ENCODE measurements around the gene FCER1G. TPM values are rescaled to one million over a fixed set of nuclear protein-coding genes. Genes with fewer than 3 reads are reported as not detected.
"Not testable (repeated sequence)": the region's sequence is repeated elsewhere in the genome, so short reads cannot be mapped to it uniquely, and the experiment has no call there.

FCER1G gene
- total and polyA plus RNA-seq, 7 donors, result 3.3 to 23.5 (median 10.0) TPM

DNA sequence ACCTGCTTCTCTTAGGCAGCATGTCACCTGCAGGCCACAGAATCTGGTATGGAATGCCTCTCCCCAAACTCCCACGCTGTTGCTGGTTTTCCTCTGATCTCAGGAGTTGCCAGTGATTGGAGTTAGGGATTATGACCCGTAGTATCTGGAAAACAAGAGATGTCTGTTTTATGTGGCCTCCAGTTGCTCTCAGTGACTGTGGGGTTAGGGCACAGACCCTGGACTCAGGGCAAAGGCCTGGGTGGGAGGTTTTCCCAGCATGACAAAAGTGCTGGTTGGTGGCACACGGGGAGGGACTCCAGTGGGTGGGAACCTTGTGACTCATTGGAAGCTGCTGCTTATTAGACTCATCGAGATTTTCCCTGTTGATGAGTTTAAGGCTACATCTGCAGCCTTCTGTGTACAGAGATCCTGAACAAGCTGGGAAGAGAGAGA lies 23.0 kb downstream of the FCER1G start, which contains the start of gene NR1I3:
Gene NR1I3, minus strand, starts transcription at position 165 of the 435 bp plus-strand sequence. CDS start 1,638 bp downstream, outside the sequence.
- H3K4me1 ChIP-seq, result no peaks in the 10 kb centered on the region
- ATAC-seq (no peak), DNase-seq (no peak)
- no peak within 1 kb of the TSS for H3K4me3 ChIP-seq
- no peak within 1 kb of the TSS for H3K27ac ChIP-seq
- H3K36me3 ChIP-seq (ENCODE audit: insufficient read depth in 1 of 2, low read depth in 1 of 2), result no peaks in the 10 kb centered on the region
- H3K9me3 ChIP-seq, result no peaks in the 10 kb centered on the region
- WGBS, 3 donors, result 48 to 54% (median 52%) methylated on average over 4 of the region's 4 CpGs
- TF ChIP-seq, protein P1, sequence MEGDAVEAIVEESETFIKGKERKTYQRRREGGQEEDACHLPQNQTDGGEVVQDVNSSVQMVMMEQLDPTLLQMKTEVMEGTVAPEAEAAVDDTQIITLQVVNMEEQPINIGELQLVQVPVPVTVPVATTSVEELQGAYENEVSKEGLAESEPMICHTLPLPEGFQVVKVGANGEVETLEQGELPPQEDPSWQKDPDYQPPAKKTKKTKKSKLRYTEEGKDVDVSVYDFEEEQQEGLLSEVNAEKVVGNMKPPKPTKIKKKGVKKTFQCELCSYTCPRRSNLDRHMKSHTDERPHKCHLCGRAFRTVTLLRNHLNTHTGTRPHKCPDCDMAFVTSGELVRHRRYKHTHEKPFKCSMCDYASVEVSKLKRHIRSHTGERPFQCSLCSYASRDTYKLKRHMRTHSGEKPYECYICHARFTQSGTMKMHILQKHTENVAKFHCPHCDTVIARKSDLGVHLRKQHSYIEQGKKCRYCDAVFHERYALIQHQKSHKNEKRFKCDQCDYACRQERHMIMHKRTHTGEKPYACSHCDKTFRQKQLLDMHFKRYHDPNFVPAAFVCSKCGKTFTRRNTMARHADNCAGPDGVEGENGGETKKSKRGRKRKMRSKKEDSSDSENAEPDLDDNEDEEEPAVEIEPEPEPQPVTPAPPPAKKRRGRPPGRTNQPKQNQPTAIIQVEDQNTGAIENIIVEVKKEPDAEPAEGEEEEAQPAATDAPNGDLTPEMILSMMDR (IDR thresholded peaks at IDR 0.05), result no peak
- peaks cover 0 to 3% (median 0%) of the 10 kb centered on the region in 3 donors for H3K27me3 ChIP-seq (ENCODE audit: insufficient read depth in 3 of 3, low read length in 2 of 3)
- intact Hi-C loops (cut with DNase I), result no loop called here

DNA sequence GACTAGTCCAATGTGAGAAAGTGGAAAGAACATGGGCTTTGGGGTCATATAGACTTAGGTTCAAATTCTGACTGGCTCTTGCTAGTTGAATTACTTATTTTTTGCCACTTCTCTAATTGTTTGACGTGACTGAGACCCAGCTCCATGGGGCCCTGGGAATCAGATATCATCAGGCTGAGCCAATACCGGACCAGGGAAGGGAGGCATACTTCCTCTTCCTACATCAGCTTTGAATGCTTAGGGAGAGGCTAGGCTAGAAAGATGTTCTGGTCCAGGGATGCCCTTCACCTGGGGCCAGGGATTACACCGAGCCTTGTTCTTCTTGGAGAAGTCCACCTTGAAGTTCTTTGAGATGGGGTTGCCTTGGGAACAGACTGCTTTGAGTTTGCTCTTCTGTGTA lies 26.6 kb downstream of the FCER1G start:
- H3K4me3 ChIP-seq, result no peak overlapping the region
- no peaks in the 10 kb centered on the region for H3K36me3 ChIP-seq (ENCODE audit: insufficient read depth in 1 of 2, low read depth in 1 of 2)
- TF ChIP-seq, protein P1 (IDR thresholded peaks at IDR 0.05), result no peak
- ATAC-seq (no peak), DNase-seq (no peak)
- no peak overlapping the region for H3K27ac ChIP-seq
- 59 to 67% (median 63%) methylated on average over 3 of the region's 3 CpGs for WGBS, 3 donors
- H3K4me1 ChIP-seq, result no peaks in the 10 kb centered on the region
- no peaks in the 10 kb centered on the region for H3K9me3 ChIP-seq
- intact Hi-C loops (cut with DNase I), result no loop called here
- peaks cover 0 to 3% (median 0%) of the 10 kb centered on the region in 3 donors for H3K27me3 ChIP-seq (ENCODE audit: insufficient read depth in 3 of 3, low read length in 2 of 3)

DNA sequence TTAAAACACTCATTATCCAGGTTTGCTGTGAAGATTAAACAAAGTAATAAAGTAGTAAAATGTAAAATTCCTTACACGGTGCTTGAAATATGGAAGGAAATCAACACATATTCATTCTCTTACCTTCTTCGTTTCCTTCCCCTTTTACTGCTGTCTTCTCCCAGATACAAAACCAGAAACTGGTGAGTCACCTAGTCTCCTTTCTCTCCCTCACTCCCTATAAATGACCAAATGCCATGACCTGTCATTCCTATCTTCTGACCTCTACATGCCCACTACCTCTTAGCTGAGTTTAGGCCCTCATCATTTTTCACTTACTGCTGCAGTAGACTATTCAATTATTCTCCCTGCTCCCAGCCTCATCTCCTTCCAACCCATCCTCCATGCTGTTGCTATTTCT lies 27.2 kb downstream of the FCER1G start:
- TF ChIP-seq, protein P1 (IDR thresholded peaks at IDR 0.05), result no peak
- 82 to 86% (median 83%) methylated on average over 2 of the region's 2 CpGs for WGBS, 3 donors
- ATAC-seq, result no peak
- intact Hi-C loops (cut with DNase I), result no loop called here
- H3K27me3 ChIP-seq (ENCODE audit: insufficient read depth in 3 of 3, low read length in 2 of 3), result peaks cover 0 to 3% (median 0%) of the 10 kb centered on the region in 3 donors
- H3K4me3 ChIP-seq, result no peak overlapping the region
- H3K36me3 ChIP-seq (ENCODE audit: insufficient read depth in 1 of 2, low read depth in 1 of 2), result no peaks in the 10 kb centered on the region
- no peaks in the 10 kb centered on the region for H3K9me3 ChIP-seq
- H3K27ac ChIP-seq, result no peak overlapping the region
- no peaks in the 10 kb centered on the region for H3K4me1 ChIP-seq
- no peak for DNase-seq

DNA sequence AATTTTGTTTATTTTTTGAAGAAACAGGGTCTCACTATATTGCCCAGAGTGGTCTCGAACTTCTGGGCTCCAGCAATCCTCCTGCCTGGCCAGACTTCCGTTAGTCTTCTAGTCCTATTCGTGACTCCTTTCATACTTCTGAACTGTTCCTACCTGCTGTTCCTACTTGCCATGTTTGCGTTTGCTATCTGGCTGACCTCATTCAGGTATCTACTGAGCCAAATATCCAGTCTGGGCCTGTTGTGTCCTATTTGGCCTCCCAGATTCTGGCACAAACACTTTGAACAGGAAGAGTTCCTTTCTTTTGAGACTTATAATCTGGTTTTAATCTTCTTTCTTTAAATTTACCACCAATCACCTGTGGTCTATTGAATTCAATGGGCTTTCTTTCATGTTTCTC lies 29.8 kb downstream of the FCER1G start:
- intact Hi-C loops (cut with DNase I), result no loop called here
- no peak overlapping the region for H3K27ac ChIP-seq
- no peaks in the 10 kb centered on the region for H3K36me3 ChIP-seq (ENCODE audit: insufficient read depth in 1 of 2, low read depth in 1 of 2)
- no peak for DNase-seq
- no peak overlapping the region for H3K4me3 ChIP-seq
- no peaks in the 10 kb centered on the region for H3K4me1 ChIP-seq
- TF ChIP-seq, protein P1 (IDR thresholded peaks at IDR 0.05), result no peak
- no peaks in the 10 kb centered on the region for H3K27me3 ChIP-seq (ENCODE audit: insufficient read depth in 3 of 3, low read length in 2 of 3)
- ATAC-seq, result no peak
- no peaks in the 10 kb centered on the region for H3K9me3 ChIP-seq
- 85 to 91% (median 87%) methylated on average over 4 of the region's 4 CpGs for WGBS, 3 donors

DNA sequence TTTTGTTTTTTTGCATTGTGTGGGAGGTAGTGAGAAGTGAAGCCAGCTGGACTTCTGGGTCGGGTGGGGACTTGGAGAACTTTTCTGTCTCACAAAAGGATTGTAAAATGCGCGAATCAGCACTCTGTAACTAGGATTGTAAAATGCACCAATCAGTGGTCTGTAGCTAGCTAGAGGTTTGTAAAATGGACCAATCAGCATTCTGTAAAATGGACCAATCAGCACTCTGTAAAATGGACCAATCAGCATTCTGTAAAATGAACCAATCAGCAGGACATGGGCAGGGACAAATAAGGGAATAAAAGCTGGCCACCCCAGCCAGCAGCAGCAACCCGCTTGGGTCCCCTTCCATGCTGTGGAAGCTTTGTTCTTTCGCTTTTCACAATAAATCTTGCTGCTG lies 35.0 kb downstream of the FCER1G start:
- H3K27me3 ChIP-seq (ENCODE audit: insufficient read depth in 3 of 3, low read length in 2 of 3); H3K36me3 ChIP-seq (ENCODE audit: insufficient read depth in 1 of 2, low read depth in 1 of 2); ATAC-seq; H3K9me3 ChIP-seq; DNase-seq; intact Hi-C loops (cut with DNase I); H3K4me1 ChIP-seq; H3K27ac ChIP-seq; H3K4me3 ChIP-seq: not testable (repeated sequence)
- WGBS, 3 donors, result 76 to 80% (median 80%) methylated on average over 5 of the region's 5 CpGs

All from psoas muscle (tissue), 8 donors.